H1 (cell line): Measurements from ENCODE around the gene ACBD4.

Experiments used
- EP300 ChIP-seq, 2 experiments: IDR thresholded peaks; 1 replicate in 1 of 2; 2 replicates in 1 of 2; pipeline ENCODE4 v1.6.1; 2011 to 2012; ENCODE audit warnings: low read depth in 2 of 2, low read length in 2 of 2, mild to moderate bottlenecking in 2 of 2, borderline replicate concordance in 1 of 2, inconsistent platforms in 1 of 2, moderate library complexity in 1 of 2
- HDAC6 ChIP-seq: IDR thresholded peaks from one replicate; pipeline ENCODE4 v1.7.1; 2012; ENCODE audit warnings: low read depth, mild to moderate bottlenecking, inconsistent platforms, low read length, moderate library complexity
- POLR2A ChIP-seq, 2 experiments: IDR thresholded peaks; 1 replicate in 1 of 2; 2 replicates in 1 of 2; pipeline ENCODE4 v1.6.1; 2011; ENCODE audit warnings: low read depth in 2 of 2, low read length in 2 of 2, mild to moderate bottlenecking in 2 of 2; ENCODE audit errors: control extremely low read depth in 1 of 2
- POLR2AphosphoS5 ChIP-seq: IDR thresholded peaks from 2 replicates; pipeline ENCODE4 v1.6.1; 2011; ENCODE audit warnings: low read depth, low read length
- YY1 ChIP-seq: IDR thresholded peaks from 2 replicates; pipeline ENCODE4 v1.6.1; 2011; ENCODE audit warnings: low read depth, mild to moderate bottlenecking, low read length

GRCh38 chr17:45143094-45143670, 7.7 kb downstream of the ACBD4 start:
- TF ChIP-seq POLR2AphosphoS5 (no peak), HDAC6 (no peak), POLR2A (IDR thresholded peaks at IDR 0.05; ENCODE audit: control extremely low read depth in 1 of 2, low read depth in 2 of 2, low read length in 2 of 2) (no peak), YY1 (no peak), EP300 (IDR thresholded peaks at IDR 0.05; ENCODE audit: borderline replicate concordance in 1 of 2, low read depth in 2 of 2, low read length in 2 of 2) (no peak)
